Cardiac fibroblast (primary cell): ENCODE data around the gene TCAP.

ENCODE experiments used
- DNase-seq, 2 donors: peaks; one replicate each; pipeline versions ENCODE4 v3.0.0 to v3.0.0-alpha.2; 2010; ENCODE audit warnings: low read depth in 2 of 2
- H3K4me3 ChIP-seq, 2 donors: replicated peaks in 1 of 2; 1 replicate in 1 of 2; 2 replicates in 1 of 2; pipeline ENCODE4 v1.5.1; 2011; ENCODE audit warnings: low read depth in 2 of 2, low read length in 2 of 2, mild to moderate bottlenecking in 2 of 2, moderate library complexity in 1 of 2
- TF ChIP-seq, protein P1 (sequence below): IDR thresholded peaks from one replicate; pipeline ENCODE4 v1.5.1; 2011; ENCODE audit warnings: low read depth, mild to moderate bottlenecking, low read length, inconsistent platforms

Gene TCAP

DNA sequence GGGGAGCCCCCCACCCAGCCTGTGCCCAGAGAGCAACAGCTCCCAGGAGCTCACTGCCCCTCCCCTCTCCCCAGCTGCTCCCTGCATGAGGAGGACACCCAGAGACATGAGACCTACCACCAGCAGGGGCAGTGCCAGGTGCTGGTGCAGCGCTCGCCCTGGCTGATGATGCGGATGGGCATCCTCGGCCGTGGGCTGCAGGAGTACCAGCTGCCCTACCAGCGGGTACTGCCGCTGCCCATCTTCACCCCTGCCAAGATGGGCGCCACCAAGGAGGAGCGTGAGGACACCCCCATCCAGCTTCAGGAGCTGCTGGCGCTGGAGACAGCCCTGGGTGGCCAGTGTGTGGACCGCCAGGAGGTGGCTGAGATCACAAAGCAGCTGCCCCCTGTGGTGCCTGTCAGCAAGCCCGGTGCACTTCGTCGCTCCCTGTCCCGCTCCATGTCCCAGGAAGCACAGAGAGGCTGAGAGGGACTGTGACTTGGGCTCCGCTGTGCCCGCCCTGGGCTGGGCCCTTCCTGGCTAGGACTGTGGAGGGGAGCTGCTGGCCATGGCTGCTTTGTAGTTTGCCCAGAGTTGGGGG lies 584 bp downstream of the TCAP start:
- no peak overlapping the region for H3K4me3 ChIP-seq
- no peak for DNase-seq
- TF ChIP-seq, protein P1, sequence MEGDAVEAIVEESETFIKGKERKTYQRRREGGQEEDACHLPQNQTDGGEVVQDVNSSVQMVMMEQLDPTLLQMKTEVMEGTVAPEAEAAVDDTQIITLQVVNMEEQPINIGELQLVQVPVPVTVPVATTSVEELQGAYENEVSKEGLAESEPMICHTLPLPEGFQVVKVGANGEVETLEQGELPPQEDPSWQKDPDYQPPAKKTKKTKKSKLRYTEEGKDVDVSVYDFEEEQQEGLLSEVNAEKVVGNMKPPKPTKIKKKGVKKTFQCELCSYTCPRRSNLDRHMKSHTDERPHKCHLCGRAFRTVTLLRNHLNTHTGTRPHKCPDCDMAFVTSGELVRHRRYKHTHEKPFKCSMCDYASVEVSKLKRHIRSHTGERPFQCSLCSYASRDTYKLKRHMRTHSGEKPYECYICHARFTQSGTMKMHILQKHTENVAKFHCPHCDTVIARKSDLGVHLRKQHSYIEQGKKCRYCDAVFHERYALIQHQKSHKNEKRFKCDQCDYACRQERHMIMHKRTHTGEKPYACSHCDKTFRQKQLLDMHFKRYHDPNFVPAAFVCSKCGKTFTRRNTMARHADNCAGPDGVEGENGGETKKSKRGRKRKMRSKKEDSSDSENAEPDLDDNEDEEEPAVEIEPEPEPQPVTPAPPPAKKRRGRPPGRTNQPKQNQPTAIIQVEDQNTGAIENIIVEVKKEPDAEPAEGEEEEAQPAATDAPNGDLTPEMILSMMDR: no peak

DNA sequence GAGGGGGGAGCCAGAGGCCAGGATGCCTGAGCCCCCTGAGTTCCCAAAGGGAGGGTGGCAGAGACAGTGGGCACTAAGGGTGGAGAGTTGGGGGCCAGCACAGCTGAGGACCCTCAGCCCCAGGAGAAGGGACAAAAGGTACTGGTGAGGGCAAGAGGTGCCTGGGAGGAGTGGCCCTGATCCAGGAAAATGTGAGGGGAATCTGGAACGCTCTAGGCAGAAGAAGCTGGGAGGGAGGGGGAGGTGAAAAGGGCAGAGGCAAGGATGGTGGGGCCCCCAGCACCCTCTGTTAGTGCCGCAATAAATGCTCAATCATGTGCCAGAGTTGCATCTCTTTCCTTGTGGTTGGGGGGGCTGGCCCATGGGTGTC lies 1.1 kb downstream of the TCAP start:
- H3K4me3 ChIP-seq: no peak overlapping the region
- no peak for DNase-seq
- TF ChIP-seq, protein P1: no peak

DNA sequence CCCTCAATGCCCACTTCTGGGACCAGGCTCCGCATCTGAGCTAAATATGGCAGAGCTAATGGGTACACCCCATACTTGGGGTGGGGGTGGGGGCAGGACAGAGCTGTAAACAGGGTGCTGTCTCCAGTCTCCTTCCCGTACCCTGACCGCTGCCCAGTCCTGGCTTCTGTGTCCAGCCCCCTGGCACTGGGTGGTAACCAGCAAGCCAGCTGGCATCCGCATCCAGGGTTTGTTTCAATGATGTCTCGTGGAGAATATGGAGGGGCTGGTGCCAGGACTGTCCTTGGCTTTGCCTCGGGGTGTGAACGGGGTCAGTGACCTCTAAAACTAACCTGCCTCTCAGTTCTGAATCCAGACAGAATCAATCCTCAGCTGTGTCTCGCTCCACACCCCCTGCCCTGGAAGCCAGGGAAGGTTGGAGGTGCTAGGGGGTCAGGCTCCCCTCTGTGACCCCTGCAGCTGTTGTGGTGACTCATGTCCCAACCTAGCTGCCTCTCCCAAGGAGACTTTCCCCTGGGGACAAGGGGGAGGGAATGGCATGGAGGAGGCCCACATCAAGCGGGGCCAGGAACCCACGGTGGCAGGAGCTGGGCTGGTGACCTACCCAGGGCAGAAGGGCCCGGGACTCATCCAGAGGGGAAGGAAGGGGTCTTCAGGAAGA lies 1.6 kb downstream of the TCAP start:
- no peak overlapping the region for H3K4me3 ChIP-seq
- DNase-seq: peak in 1 of 2 donors; percentile 20
- TF ChIP-seq, protein P1: no peak

DNA sequence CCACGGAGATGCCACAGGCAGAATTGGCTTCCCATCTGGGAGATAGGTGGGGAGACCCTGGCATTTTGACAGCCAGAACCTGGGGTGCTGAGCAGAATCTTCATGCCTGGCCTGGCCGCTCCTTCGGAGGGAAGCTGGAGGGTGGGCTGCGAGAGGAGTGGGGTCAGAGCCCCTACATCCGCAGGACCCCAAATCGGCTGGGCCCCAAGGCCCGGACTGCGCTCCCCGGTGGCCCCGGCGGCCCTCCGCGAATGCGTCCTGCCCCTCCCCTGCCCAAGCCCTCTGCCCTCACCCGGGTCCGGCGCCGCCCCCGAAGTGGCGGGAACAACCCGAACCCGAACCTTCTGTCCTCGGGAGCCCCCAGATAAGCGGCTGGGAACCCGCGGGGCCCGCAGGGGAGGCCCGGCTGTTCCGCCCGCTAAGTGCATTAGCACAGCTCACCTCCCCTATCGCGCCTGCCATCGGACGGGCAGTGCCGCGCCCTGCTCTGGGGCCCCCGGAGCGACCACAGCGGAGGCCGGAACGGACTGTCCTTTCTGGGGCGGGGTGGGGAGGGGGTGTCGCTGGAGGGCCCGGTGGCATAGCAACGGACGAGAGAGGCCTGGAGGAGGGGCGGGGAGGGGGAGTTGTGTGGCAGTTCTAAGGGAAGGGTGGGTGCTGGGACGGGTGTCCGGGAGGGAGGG lies 2.3 kb downstream of the TCAP start:
- H3K4me3 ChIP-seq: no peak overlapping the region
- DNase-seq: no peak
- TF ChIP-seq, protein P1: no peak

DNA sequence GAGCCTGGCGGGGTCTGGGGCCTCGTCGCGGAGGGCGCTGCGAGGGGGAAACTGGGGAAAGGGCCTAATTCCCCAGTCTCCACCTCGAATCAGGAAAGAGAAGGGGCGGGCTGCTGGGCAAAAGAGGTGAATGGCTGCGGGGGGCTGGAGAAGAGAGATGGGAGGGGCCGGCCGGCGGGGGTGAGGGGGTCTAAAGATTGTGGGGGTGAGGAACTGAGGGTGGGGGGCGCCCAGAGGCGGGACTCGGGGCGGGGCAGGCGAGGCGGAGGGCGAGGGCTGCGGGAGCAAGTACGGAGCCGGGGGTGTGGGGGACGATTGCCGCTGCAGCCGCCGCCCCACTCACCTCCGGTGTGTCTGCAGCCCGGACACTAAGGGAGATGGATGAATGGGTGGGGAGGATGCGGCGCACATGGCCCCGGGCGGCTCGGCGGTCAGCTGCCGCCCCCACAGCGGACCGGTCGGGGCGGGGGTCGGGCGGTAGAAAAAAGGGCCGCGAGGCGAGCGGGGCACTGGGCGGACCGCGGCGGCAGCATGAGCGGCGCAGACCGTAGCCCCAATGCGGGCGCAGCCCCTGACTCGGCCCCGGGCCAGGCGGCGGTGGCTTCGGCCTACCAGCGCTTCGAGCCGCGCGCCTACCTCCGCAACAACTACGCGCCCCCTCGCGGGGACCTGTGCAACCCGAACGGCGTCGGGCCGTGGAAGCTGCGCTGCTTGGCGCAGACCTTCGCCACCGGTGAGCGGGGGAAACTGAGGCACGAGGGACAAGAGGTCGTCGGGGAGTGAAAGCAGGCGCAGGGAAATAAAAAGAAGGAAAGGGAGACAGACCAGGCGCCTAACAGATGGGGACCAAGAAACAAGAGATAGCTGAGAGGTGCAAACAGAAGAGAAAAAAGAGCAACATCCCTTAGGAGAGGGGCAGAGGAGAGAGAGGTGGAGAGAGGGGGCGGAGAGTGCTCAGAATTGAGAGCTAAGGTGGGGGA lies 3.1 kb downstream of the TCAP start, which contains the start of gene PNMT:
PNMT (plus strand) TSS at position 509 of the 980 bp plus-strand sequence; CDS start at position 532, 23 bp downstream.
- TF ChIP-seq, protein P1: peak; percentile 61
- peak within 1 kb of the TSS; percentile 10 to 13 for H3K4me3 ChIP-seq
- DNase-seq: peak; percentile 50 to 59
